Activated T-cell treated with anti-CD3 and anti-CD28 coated beads, Interleukin-2, amount 50 U/mL, for 24 hours (primary cell): Measurements from ENCODE around the gene GREB1.

ENCODE experiments used
- DNase-seq: peaks from one replicate; pipeline ENCODE4 v3.0.0-alpha.2; 2020
- H3K27ac Mint-ChIP-seq: 2 replicates; pipeline ENCODE4 v1.8.0; 2020; ENCODE audit warnings: mild to moderate bottlenecking, mixed read lengths
- H3K27me3 Mint-ChIP-seq: 2 replicates; pipeline ENCODE4 v1.8.0; 2020; ENCODE audit warnings: mixed read lengths
- H3K36me3 Mint-ChIP-seq: 2 replicates; pipeline ENCODE4 v1.8.0; 2020; ENCODE audit warnings: low read depth, mixed read lengths
- H3K4me1 Mint-ChIP-seq: 2 replicates; pipeline ENCODE4 v1.8.0; 2020; ENCODE audit warnings: low read depth, mixed read lengths
- H3K4me3 Mint-ChIP-seq: 2 replicates; pipeline ENCODE4 v1.8.0; 2020; ENCODE audit warnings: mild to moderate bottlenecking, moderate library complexity, mixed read lengths
- H3K9me3 Mint-ChIP-seq: 2 replicates; pipeline ENCODE4 v1.8.0; 2020; ENCODE audit warnings: mixed read lengths

GREB1 gene

GRCh38 chr2:11503354-11503927 lies 30.4 kb upstream of the GREB1 start:
- no peaks in the 10 kb centered on the region for H3K36me3 Mint-ChIP-seq
- H3K9me3 Mint-ChIP-seq, result peaks cover 4% of the 10 kb centered on the region
- no peak overlapping the region for H3K4me3 Mint-ChIP-seq
- peaks cover 2% of the 10 kb centered on the region for H3K4me1 Mint-ChIP-seq
- peaks cover 29% of the 10 kb centered on the region for H3K27me3 Mint-ChIP-seq
- no peak overlapping the region for H3K27ac Mint-ChIP-seq
- no peak for DNase-seq

GRCh38 chr2:11505652-11506610 lies 27.9 kb upstream of the GREB1 start:
- no peak for DNase-seq
- Mint-ChIP-seq H3K4me1 (no peaks in the 10 kb centered on the region), H3K27ac (no peak overlapping the region), H3K4me3 (no peak overlapping the region), H3K9me3 (peaks cover 4% of the 10 kb centered on the region), H3K36me3 (no peaks in the 10 kb centered on the region), H3K27me3 (peaks cover 22% of the 10 kb centered on the region)

GRCh38 chr2:11506611-11506969 lies 27.3 kb upstream of the GREB1 start:
- Mint-ChIP-seq H3K4me1 (no peaks in the 10 kb centered on the region), H3K36me3 (no peaks in the 10 kb centered on the region), H3K27me3 (peaks cover 27% of the 10 kb centered on the region), H3K4me3 (no peak overlapping the region), H3K9me3 (peaks cover 4% of the 10 kb centered on the region), H3K27ac (no peak overlapping the region)
- DNase-seq, result no peak

- Mint-ChIP-seq H3K9me3 (peaks cover 4% of the 10 kb centered on the region), H3K36me3 (no peaks in the 10 kb centered on the region), H3K27ac (no peak overlapping the region), H3K27me3 (peaks cover 33% of the 10 kb centered on the region), H3K4me1 (no peaks in the 10 kb centered on the region), H3K4me3 (no peak overlapping the region)
- DNase-seq, result no peak
These were observed 26.3 kb upstream of the GREB1 start for GRCh38 chr2:11507517-11507916.

GRCh38 chr2:11508279-11508678 lies 25.6 kb upstream of the GREB1 start:
- Mint-ChIP-seq H3K27me3 (peaks cover 26% of the 10 kb centered on the region), H3K4me1 (no peaks in the 10 kb centered on the region), H3K36me3 (no peaks in the 10 kb centered on the region), H3K4me3 (no peak overlapping the region), H3K27ac (no peak overlapping the region), H3K9me3 (peaks cover 3% of the 10 kb centered on the region)
- no peak for DNase-seq

- Mint-ChIP-seq H3K27me3 (peaks cover 20% of the 10 kb centered on the region), H3K4me1 (no peaks in the 10 kb centered on the region), H3K27ac (no peak overlapping the region), H3K36me3 (no peaks in the 10 kb centered on the region), H3K9me3 (no peaks in the 10 kb centered on the region), H3K4me3 (no peak overlapping the region)
- DNase-seq, result no peak
These were observed 24.0 kb upstream of the GREB1 start for GRCh38 chr2:11509657-11510360.

GRCh38 chr2:11512431-11512830 lies 21.4 kb upstream of the GREB1 start:
- Mint-ChIP-seq H3K27ac (no peak overlapping the region), H3K9me3 (no peaks in the 10 kb centered on the region), H3K27me3 (peaks cover 16% of the 10 kb centered on the region), H3K4me3 (no peak overlapping the region), H3K36me3 (no peaks in the 10 kb centered on the region), H3K4me1 (no peaks in the 10 kb centered on the region)
- no peak for DNase-seq

- Mint-ChIP-seq H3K9me3 (no peaks in the 10 kb centered on the region), H3K27me3 (peaks cover 16% of the 10 kb centered on the region), H3K36me3 (no peaks in the 10 kb centered on the region), H3K27ac (no peak overlapping the region), H3K4me1 (no peaks in the 10 kb centered on the region), H3K4me3 (no peak overlapping the region)
- DNase-seq, result no peak
These were observed 20.5 kb upstream of the GREB1 start for GRCh38 chr2:11513319-11513718.

GRCh38 chr2:11514081-11514730 lies 19.6 kb upstream of the GREB1 start:
- Mint-ChIP-seq H3K27ac (no peak overlapping the region), H3K27me3 (peaks cover 16% of the 10 kb centered on the region), H3K9me3 (no peaks in the 10 kb centered on the region), H3K4me1 (no peaks in the 10 kb centered on the region), H3K36me3 (no peaks in the 10 kb centered on the region), H3K4me3 (no peak overlapping the region)
- DNase-seq, result no peak

GRCh38 chr2:11514904-11515303 lies 18.9 kb upstream of the GREB1 start:
- Mint-ChIP-seq H3K27ac (no peak overlapping the region), H3K4me1 (no peaks in the 10 kb centered on the region), H3K36me3 (no peaks in the 10 kb centered on the region), H3K4me3 (no peak overlapping the region), H3K9me3 (no peaks in the 10 kb centered on the region), H3K27me3 (peaks cover 16% of the 10 kb centered on the region)
- no peak for DNase-seq

- H3K4me1 Mint-ChIP-seq, result no peaks in the 10 kb centered on the region
- H3K9me3 Mint-ChIP-seq, result peaks cover 2% of the 10 kb centered on the region
- no peaks in the 10 kb centered on the region for H3K36me3 Mint-ChIP-seq
- no peak overlapping the region for H3K4me3 Mint-ChIP-seq
- H3K27me3 Mint-ChIP-seq, result peaks cover 16% of the 10 kb centered on the region
- H3K27ac Mint-ChIP-seq, result no peak overlapping the region
- DNase-seq, result no peak
These were observed 18.3 kb upstream of the GREB1 start for GRCh38 chr2:11515490-11515981.

GRCh38 chr2:11516984-11517648 lies 16.7 kb upstream of the GREB1 start:
- no peak for DNase-seq
- no peak overlapping the region for H3K4me3 Mint-ChIP-seq
- peaks cover 4% of the 10 kb centered on the region for H3K9me3 Mint-ChIP-seq
- H3K27ac Mint-ChIP-seq, result no peak overlapping the region
- no peaks in the 10 kb centered on the region for H3K4me1 Mint-ChIP-seq
- peaks cover 7% of the 10 kb centered on the region for H3K27me3 Mint-ChIP-seq
- H3K36me3 Mint-ChIP-seq, result no peaks in the 10 kb centered on the region

GRCh38 chr2:11517906-11518305 lies 15.9 kb upstream of the GREB1 start:
- H3K4me1 Mint-ChIP-seq, result no peaks in the 10 kb centered on the region
- no peak for DNase-seq
- peaks cover 4% of the 10 kb centered on the region for H3K9me3 Mint-ChIP-seq
- H3K36me3 Mint-ChIP-seq, result no peaks in the 10 kb centered on the region
- H3K27ac Mint-ChIP-seq, result no peak overlapping the region
- H3K27me3 Mint-ChIP-seq, result peaks cover 5% of the 10 kb centered on the region
- no peak overlapping the region for H3K4me3 Mint-ChIP-seq

GRCh38 chr2:11520092-11520693 lies 13.7 kb upstream of the GREB1 start:
- H3K4me1 Mint-ChIP-seq, result no peaks in the 10 kb centered on the region
- DNase-seq, result no peak
- H3K36me3 Mint-ChIP-seq, result no peaks in the 10 kb centered on the region
- no peak overlapping the region for H3K27ac Mint-ChIP-seq
- no peak overlapping the region for H3K4me3 Mint-ChIP-seq
- H3K9me3 Mint-ChIP-seq, result peaks cover 4% of the 10 kb centered on the region
- H3K27me3 Mint-ChIP-seq, result peaks cover 7% of the 10 kb centered on the region
